Colonic mucosa (tissue), 4 donors: Measurements from ENCODE around the gene CD22. TPM values are rescaled to one million over a fixed set of nuclear protein-coding genes. Genes with fewer than 3 reads are reported as not detected.

ENCODE experiments used
- DNase-seq: peaks from one replicate; pipeline ENCODE4 v3.0.0-alpha.2; 2020
- H3K27ac ChIP-seq: fragments of 200-600 bp; one replicate; pipeline ENCODE4 v1.8.0; 2021
- H3K27me3 ChIP-seq: fragments of 200-600 bp; one replicate; pipeline ENCODE4 v1.8.0; 2021
- H3K36me3 ChIP-seq: fragments of 200-600 bp; one replicate; pipeline ENCODE4 v1.8.0; 2021
- H3K4me1 ChIP-seq: fragments of 200-600 bp; one replicate; pipeline ENCODE4 v1.8.0; 2021; ENCODE audit warnings: mild to moderate bottlenecking
- H3K4me3 ChIP-seq: fragments of 200-600 bp; one replicate; pipeline ENCODE4 v1.8.0; 2021
- H3K9ac ChIP-seq, 2 donors: one replicate each; pipeline ENCODE4 v1.7.0; 2013; ENCODE audit warnings: control low read depth in 2 of 2, low read depth in 2 of 2, low read length in 2 of 2
- H3K9me3 ChIP-seq: fragments of 200-600 bp; one replicate; pipeline ENCODE4 v1.8.0; 2021
- intact Hi-C: fragments of 100-400 bp; cut with DNase I; formaldehyde crosslinking; loops from one replicate; pipeline ENCODE4 v1.14.1; 2022
- total RNA-seq, 2 donors: library from RNA; stranded (reverse); fragmentation: NEBNext Ultra II Directional in 1 of 2; extraction: Animal tissue kit (Norgen Biotek cat#: 25700) in 1 of 2; gene quantifications; one replicate each; pipeline ENCODE4 v1.2.1, GENCODE V29; 2021
- TF ChIP-seq, protein P1 (sequence below): fragments of 200-600 bp; IDR thresholded peaks from one replicate; pipeline ENCODE4 v1.8.0; 2022; ENCODE audit warnings: antibody characterized with exemption, mild to moderate bottlenecking
- donor health status: healthy.
- donor health status: DM: no; HTN: no; CAD: no.
- donor health status: DM: no; HTN: no; CAD: no.

The CD22 gene
- total RNA-seq, 2 donors from 2014 or later, result 1.6 to 3.0 TPM

DNA sequence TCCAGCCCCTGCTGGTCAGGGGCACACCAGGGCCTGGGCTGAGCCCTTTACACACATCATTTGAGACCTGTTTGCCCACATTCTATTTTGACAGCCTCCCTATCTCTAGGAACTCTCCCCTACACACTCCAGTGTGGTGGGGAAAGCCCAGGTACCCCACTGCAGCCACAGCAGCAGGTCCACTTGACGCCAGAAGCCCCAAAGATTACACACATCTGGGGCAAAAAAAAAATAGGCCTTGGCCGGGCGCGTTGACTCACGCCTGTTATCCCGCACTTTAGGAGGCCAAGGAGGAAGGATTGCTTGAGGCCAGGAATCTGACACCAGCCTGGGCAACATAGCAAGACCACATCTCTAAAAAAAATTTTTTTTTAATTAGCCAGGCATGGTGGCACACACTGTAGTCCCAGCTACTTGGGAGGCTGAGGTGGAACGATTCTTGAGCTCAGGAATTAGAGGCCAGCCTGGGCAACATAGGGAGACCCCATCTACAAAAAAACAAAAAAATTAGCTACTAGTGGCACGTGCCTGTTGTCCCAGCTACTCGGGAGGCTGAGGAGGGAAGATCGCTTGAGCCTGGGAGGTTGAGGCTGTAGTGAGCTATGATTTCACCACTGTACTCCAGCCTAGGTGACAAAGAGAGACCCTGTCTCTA lies 18.0 kb upstream of the CD22 start:
- H3K4me3 ChIP-seq, result no peak overlapping the region
- no peaks in the 10 kb centered on the region for H3K36me3 ChIP-seq
- no peaks in the 10 kb centered on the region for H3K4me1 ChIP-seq
- DNase-seq, result no peak
- H3K27me3 ChIP-seq, result no peaks in the 10 kb centered on the region
- H3K9ac ChIP-seq, result no peak overlapping the region
- H3K9me3 ChIP-seq, result no peaks in the 10 kb centered on the region
- intact Hi-C loops, result no loop called here
- TF ChIP-seq, protein P1, sequence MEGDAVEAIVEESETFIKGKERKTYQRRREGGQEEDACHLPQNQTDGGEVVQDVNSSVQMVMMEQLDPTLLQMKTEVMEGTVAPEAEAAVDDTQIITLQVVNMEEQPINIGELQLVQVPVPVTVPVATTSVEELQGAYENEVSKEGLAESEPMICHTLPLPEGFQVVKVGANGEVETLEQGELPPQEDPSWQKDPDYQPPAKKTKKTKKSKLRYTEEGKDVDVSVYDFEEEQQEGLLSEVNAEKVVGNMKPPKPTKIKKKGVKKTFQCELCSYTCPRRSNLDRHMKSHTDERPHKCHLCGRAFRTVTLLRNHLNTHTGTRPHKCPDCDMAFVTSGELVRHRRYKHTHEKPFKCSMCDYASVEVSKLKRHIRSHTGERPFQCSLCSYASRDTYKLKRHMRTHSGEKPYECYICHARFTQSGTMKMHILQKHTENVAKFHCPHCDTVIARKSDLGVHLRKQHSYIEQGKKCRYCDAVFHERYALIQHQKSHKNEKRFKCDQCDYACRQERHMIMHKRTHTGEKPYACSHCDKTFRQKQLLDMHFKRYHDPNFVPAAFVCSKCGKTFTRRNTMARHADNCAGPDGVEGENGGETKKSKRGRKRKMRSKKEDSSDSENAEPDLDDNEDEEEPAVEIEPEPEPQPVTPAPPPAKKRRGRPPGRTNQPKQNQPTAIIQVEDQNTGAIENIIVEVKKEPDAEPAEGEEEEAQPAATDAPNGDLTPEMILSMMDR, result no peak
- H3K27ac ChIP-seq, result no peak overlapping the region

DNA sequence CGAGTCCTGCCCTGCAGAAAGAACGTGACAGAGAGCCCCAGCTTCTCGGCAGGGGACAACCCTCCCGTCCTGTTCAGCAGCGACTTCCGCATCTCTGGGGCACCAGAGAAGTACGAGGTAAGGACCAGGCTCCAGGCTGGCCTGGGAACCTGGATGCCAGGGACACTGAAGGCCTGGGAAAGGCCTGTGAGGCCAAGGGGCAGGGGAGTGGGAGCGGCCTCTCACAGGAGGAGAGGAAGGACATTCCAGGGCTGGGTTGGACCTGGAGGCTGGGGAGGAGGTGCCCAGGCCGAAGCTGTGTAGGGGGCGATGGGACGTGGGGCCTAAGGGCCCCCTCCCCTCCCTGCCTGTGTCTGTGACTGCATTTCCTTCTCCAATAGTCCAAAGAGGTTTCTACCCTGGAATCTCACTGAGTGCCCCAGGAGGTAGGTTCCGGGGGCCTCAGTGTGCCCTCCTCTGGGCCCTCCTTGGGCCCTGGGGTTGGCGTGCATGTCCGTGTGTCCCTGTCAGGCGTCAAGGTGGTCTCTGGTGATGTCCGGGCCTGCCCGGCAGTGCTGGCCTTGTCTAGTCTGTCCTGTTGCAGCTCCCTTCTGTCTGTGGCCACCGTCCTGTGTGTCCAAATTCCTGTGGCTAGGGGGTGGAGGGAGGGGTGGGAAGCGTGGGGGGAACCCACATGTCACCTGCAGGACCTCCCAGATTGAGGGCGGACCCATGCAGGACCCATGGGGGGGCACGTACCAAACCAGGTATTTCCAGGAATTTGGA lies 16.9 kb upstream of the CD22 start:
- Histone ChIP-seq H3K4me3 (no peak overlapping the region), H3K27ac (no peak overlapping the region), H3K36me3 (no peaks in the 10 kb centered on the region), H3K27me3 (no peaks in the 10 kb centered on the region), H3K9ac (no peak overlapping the region), H3K4me1 (no peaks in the 10 kb centered on the region), H3K9me3 (no peaks in the 10 kb centered on the region)
- intact Hi-C loops, result no loop called here
- TF ChIP-seq, protein P1, result no peak
- no peak for DNase-seq

DNA sequence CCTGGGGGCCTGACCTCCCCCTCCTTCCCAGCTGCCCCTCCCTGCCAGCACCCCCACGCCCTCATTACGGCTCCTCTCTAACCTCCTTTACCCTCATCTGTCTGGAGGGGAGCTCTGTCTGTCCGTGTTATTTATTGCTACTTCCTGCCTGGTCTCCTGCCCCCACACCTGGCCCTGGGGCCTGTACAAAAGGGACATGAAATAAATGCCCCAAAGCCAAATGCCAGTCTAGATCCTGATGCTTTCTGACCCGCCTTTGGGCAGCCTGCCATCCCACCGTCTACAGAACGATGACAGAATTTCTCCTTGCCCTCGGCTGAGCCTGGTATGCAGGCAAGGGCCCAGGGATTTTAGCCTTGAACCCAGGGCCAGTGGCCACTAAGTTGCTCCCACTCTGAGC lies 15.4 kb upstream of the CD22 start:
- no peak for DNase-seq
- Histone ChIP-seq H3K27ac (no peak overlapping the region), H3K4me3 (no peak overlapping the region), H3K36me3 (no peaks in the 10 kb centered on the region), H3K9me3 (no peaks in the 10 kb centered on the region), H3K4me1 (no peaks in the 10 kb centered on the region), H3K27me3 (no peaks in the 10 kb centered on the region), H3K9ac (no peak overlapping the region)
- intact Hi-C loops, result no loop called here
- TF ChIP-seq, protein P1, result no peak

DNA sequence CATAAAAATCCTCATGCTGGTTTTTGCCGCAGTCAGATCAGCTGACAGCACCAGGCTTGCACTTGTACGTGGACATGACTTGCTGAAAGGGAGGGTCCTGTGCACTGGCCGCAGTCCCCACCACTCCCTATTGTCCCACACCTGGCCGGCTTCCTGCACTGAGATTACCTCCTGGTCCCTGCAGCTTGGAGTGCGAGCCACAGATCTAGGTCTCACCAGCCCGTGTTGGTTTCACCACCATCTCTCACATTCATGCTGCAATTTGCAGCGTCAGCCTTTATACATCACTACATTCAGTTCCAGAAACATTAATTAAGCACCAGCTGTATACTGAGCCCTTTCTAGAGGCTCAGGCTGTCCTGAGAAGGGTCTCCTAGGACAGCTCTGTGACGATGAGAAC lies 15.0 kb upstream of the CD22 start:
- H3K4me3 ChIP-seq, result no peak overlapping the region
- intact Hi-C loops, result no loop called here

DNA sequence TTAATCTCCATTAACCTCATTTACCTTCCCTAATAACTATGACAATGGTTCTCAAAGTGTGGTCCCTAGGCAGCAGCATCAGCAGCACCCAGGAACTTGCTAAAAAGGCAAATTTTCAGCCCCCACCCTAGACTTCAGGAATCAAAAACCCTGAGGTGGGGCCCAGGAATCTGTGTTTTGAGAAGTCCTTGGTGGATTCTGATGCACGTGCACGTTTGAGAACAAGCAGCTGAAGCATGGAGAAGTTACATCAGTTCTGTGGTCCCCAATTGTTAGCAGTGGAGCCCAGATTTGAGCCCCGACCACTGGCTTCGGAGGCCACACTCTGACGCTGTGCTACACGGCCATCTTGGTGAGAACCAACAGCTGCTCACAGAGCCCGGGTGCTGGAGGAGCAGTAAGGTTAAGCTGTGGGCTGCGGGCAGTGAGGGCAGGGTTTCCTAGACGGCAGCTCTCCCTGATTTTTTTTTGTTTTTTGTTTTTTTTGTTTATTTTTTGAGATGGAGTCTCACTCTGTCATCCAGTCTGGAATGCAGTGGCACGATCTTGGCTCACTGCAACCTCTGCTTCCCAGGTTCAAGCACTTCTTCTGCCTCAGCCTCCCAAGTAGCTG lies 14.0 kb upstream of the CD22 start:
- no peak for DNase-seq
- TF ChIP-seq, protein P1, result no peak
- H3K4me1 ChIP-seq, result no peaks in the 10 kb centered on the region
- no peak overlapping the region for H3K9ac ChIP-seq
- no peaks in the 10 kb centered on the region for H3K36me3 ChIP-seq
- H3K27ac ChIP-seq, result no peak overlapping the region
- H3K9me3 ChIP-seq, result no peaks in the 10 kb centered on the region
- H3K4me3 ChIP-seq, result no peak overlapping the region
- no peaks in the 10 kb centered on the region for H3K27me3 ChIP-seq
- intact Hi-C loops, result no loop called here

More for the DNA sequence above, 15.0 kb upstream of the CD22 start:
- no peak for DNase-seq
- no peaks in the 10 kb centered on the region for H3K9me3 ChIP-seq
- H3K36me3 ChIP-seq, result no peaks in the 10 kb centered on the region
- no peak overlapping the region for H3K9ac ChIP-seq
- TF ChIP-seq, protein P1, result no peak
- H3K4me1 ChIP-seq, result no peaks in the 10 kb centered on the region
- no peak overlapping the region for H3K27ac ChIP-seq
- H3K27me3 ChIP-seq, result no peaks in the 10 kb centered on the region
